T-helper 9 cell (primary cell): ENCODE measurements around the gene HYPK.

Experiments used
- DNase-seq: peaks from one replicate; pipeline ENCODE4 v3.0.0-alpha.2; 2020
- total RNA-seq, 2 donors: gene quantifications; one replicate each; lab custom pipeline; 2026; lab: John Stamatoyannopoulos, UW

The HYPK gene, protein sequence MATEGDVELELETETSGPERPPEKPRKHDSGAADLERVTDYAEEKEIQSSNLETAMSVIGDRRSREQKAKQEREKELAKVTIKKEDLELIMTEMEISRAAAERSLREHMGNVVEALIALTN
- total RNA-seq = 8.5 to 12.3 reads per million in 2 donors

DNA sequence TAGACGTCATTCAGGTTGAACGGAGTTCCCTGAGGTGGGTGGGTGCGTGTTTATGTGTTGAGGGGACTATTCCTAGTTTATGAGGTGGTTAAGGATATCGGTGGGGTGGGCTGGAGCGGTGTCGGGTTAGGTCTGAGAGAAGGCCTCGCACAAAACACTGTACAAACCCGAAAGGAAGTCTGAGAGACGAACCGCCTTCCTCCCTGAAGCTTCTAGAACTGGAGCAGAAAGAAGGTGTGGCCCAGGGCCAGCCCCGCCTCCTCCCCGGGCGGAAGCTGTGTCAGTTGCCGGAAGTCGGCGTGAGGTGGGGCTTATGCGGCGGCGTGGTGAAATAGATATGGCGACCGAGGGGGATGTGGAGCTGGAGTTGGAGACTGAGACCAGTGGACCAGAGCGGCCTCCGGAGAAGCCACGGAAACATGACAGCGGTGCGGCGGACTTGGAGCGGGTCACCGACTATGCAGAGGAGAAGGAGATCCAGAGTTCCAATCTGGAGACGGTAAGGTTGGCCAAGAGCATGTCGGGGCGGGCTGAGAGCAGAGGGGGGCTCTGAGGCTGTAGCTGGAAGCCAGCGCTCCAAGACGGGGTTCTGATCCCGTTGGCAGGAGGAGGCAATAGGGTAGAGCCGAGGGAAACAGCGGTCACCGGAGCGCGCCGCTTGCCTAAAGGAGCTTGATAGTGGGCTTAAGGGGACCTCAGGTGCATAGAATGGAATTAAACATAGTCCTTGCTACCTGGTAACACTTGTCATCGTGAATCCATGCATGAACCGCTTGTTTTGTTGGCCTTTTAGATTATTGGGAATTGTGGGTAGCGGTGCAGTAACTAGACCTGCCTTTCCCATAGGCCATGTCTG, at the start of gene HYPK:
TSS of gene HYPK (plus strand) at position 314 of the 856 bp plus-strand sequence. CDS start at position 338, 24 bp downstream.
- DNase-seq = peak; percentile 88

DNA sequence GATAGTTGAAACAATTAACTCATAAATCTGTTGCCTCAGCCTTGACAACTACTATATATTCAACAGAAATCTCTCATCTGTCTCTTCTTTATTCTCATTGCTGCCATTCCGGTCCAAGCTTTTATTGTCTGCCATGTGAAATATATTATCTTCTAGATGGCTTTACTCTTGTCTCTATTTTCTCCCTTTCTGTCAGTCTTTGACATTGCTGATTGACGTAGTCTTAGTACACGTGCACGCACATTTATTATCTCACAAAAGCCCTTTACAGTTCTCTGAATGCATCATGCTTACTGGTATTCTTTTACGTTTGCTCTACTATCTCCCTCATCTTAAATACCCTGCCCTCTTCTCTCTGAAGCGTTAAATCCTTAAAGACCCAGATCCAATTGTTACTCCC, 48.5 kb upstream of the HYPK start:
- no peak for DNase-seq

DNA sequence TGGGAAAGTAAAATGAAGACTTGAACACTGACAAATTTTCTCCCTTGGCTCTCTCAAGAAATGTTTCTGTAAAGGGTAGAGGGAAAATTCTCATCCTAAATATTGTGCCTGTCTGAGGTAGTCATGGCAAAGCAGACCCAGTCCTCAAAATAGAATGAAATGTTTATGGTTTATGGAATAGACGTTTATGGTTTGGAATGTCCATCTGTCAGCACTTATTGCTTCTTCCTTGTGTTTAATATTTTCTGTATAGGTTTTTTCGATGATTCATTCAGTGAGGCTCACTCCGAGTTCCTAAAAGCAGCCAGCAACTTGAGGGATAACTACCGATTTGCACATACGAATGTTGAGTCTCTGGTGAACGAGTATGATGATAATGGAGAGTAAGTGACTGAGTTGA, 37.6 kb upstream of the HYPK start:
- DNase-seq = no peak

DNA sequence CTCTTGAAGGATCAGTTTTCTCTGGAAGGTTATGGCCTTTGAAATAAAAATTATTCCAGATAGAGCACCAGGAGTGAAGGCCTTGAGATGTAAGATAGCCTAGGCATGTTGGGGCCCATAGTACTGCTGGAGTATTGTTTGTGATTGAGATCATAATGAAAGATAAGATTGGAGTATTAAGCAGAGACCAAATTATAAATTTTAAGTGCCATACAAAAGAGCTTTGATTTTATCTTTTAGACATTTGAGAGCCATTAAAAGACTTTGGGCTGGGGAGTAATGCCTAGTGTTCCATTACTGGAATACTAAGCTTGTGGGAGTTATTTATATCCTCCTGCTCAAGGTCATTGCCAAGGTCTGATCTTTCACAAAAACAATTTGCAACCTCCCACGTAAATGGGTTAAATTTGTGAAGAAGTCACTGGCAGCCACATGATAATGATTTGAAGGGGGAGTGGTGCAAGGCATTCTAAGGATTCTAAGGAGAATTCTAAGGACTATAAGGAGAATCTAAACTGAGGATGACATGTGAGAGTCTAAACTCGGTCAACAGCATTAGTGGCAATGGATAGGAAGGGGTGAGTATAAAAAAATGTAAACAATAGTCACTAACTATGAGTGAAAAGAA, 36.5 kb upstream of the HYPK start:
- no peak for DNase-seq

DNA sequence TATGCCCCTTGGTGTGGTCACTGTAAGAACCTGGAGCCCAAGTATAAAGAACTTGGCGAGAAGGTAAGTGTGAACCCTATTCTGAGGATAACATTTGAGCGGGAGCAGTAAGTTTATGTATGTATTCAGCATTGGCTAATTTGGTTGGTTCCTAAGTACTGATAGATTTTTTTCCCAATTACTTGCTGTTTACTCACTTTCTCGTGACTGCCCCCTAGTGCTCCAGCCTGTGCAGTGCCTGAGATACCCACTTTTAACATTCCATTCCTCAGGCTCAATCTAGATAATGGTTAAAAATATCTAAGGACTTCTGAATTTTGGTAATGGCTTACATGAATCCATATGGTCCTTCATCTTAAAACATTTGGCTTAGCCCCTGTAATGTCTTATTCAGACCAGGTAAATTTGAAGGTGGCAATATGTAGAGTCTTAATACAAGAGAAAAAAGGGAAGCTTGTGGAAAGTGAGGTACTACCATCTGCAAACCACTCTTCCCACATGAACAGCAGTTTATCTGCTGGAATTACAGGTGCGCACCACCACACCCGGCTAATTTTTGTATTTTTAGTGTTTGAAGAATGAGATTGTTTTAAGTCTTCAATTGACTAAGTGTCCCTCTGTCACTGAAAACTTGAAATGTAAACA, 30.7 kb upstream of the HYPK start:
- peak; percentile 59 for DNase-seq

DNA sequence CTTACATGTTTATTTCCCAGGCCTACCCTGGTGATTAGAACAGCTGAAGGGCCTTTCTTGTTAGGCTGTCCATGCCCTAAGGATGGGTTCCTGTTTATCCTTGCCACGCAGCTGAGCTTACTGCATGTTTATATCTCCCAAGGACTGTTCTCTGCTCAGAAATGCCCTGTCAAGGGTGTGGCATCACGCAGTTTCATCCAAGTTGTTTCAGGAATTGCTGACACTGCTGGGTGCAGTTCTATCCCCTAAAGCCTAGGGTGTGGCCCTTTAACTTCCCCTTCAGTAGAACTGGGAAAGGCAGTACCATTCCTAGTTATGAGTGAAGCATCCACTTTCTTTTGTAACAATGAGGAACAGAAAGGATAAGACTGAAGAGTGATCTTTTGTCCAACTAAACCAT, 28.6 kb upstream of the HYPK start:
- no peak for DNase-seq

DNA sequence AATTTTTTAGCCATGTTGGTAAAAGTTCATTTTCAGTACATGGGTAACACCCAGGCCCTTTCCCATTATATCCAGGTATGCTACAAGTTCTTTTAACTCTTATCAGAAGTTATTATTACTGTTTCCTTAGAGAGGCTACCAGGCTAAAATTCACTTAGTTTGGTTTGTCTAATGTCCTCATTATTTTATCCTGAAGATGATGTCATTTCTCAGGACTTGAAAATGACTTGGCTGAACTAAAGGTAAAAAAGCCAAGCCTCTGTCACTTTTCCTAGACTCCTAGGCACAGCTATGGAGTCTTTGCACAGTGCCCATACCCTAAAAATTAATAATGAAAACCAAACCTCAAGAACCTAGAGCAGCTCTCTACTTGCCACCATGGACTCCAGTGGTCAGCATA, 27.8 kb upstream of the HYPK start:
- DNase-seq = no peak

DNA sequence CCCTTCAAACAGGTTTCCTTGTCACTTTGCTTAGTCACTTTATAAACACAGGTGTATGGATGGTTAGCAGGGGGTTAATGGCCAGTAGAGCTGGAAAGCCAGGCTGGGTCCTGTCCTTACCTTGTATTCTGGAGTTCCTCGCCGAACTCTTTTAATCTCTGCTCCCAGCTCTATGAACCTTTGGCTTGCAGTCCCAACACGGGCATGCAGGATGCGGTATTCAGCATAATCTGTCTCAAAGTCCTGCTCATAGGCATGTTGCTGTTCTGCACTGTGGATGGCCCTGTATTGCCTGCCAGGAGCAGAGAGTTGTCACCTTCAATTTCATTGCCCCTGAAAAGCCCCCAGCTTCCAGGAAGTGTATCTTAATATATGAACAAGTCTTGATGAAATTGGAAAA, 26.3 kb upstream of the HYPK start:
- DNase-seq = no peak

DNA sequence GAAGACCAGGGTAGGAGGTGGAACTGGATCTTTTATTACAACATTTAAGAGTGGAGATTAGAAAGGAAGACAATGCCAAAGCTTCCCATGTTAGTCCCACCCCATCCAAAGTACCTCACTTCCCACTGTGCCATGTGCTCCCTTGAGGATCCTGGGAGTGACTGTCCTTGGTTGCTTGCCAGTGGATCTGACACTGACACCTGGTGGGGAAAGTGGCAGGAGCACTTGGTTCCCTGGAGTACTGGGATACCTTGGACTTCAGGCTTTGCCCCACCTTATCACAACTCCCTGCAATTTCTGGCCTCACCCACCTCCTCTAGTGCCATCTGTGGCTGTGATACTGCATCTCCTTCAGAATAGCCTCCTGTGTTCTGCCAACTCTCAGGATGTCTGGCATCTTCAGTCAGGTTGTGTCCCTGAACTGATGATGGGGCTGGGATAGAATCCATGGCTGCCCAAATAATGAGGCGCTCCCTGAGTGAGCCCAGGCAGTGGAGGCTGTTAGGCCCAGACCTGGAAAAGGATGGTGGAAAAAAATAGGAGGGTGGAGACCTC, 24.9 kb upstream of the HYPK start:
- DNase-seq = no peak

DNA sequence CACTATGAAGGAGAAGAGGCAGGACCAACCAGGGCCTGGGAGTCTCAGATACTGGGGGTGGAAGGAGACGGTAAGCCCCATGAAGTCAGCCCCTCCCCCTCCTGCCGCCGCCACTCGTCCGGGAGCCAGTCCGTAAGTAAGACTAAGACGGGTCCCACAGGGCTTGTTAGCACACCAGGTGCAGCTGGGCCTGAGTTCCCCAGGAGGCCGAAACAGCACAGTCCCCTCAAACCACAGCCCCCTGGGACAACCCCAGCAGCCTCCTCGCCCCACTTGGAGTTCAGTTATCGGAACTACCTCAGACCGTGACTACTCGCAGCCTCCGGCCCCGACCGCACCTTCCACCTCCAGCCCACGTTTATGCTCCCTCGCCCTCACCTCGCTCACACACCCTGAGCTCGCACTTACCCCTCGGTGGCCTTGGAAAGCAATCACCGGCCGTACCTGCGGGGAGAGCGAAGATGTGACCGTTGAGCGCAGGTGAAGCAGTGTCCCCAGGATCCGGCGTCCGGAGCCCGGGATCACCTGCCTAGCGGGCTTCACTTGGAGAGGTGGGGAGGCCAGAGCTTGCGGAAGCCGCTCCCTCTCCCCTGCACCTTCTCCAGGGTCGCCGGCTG, 24.2 kb upstream of the HYPK start:
- DNase-seq = peak; percentile 10

DNA sequence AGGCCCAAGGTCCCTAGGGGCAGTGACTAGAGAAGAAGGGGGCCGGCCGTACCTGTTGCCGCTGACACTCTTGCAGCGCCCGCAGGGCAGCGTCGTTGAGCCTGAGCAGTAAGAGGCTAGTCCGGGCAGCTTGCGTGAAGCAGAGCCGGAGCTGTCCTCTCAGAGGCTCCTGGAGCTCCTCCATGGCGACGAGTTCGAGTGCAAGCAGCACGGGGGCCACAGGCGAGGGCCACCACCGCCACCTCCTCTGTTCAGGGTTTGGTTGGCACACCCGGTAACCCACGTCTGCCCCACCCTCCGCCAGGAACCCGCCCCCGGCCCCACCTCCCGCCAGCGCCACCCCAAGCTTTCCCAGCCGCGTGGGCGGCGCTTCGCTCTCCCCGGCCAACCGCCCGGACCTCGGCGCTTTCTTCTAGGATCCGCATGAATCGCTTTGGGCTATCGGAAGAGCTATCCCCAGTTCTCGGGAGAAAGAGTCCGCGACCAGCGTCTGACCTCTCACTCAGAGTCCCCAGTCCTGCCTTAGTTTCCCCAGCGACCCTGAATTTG, 23.6 kb upstream of the HYPK start, which contains the start of gene ELL3:
TSS of gene ELL3 (minus strand) at position 249 of the 549 bp plus-strand sequence. CDS start at position 184, 65 bp downstream.
- DNase-seq = peak; percentile 73

DNA sequence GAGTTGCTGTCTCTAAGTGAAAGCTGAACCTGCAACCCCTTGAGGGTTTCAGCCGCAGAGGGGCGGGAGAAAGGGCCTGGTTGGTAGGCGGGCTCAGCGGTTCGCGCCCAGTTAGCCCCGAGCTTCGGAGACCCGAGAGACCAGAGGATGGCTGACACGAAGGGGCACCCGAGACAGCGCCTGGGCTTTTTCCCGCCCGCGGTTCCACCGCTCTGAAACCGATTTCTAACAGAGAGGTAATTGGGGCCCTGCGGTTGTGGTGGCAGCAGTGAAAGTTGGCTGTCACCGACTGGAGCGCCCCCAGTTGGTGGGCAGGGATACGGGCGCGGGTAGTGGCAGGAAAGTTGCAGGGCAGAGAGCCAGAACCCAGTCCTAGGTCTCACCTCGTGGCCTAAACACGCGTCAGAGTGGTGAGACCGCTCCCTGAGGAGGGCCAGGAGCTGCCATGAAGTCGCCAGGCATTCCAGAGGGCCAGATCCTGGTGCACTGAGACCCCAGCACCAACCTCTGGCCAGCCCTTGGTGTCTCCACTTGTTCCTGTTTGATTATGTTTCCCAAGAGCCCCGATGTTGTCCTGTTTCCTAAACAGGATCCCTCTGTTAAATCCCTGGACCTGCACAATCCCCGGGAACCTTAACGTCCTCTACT, 23.0 kb upstream of the HYPK start:
- DNase-seq = peak; percentile 84

DNA sequence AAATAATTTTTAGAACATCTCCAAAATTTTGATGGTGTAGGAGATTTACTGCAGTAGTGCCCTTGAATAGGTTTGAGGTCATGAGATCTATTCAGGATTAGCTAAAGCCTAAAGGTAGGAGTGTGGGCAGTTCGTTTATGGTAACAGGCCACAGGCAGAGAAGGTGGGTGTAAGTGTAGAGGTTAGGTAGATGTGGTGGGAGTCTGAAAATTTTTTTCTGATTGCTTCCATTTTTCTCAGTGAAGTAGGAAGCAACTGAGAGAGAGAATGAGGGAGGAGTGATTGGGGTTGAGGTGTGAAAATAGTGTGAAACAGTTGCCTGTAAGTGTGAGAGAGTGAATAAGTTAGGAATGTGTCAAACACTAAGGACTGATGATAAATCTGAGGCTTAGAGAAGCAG, 21.4 kb upstream of the HYPK start:
- no peak for DNase-seq

DNA sequence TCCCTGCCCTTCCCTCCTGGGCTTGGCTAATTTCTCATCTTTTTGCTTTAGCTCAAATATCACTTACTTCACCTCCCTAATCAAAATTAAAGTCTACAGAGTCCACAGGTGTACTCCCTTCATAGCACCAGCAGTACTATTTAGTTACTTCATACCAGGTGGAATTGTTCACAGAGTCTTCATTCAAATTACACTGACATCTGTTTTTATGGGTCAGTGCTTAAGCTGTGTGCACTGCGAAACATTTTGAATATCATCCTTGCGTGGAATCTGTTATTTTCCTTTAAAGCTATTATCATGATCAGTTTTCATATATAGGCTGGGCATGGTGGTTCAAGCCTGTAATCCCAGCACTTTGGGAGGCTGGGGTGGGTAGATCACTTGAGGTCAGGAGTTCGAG, 11.0 kb upstream of the HYPK start:
- no peak for DNase-seq

DNA sequence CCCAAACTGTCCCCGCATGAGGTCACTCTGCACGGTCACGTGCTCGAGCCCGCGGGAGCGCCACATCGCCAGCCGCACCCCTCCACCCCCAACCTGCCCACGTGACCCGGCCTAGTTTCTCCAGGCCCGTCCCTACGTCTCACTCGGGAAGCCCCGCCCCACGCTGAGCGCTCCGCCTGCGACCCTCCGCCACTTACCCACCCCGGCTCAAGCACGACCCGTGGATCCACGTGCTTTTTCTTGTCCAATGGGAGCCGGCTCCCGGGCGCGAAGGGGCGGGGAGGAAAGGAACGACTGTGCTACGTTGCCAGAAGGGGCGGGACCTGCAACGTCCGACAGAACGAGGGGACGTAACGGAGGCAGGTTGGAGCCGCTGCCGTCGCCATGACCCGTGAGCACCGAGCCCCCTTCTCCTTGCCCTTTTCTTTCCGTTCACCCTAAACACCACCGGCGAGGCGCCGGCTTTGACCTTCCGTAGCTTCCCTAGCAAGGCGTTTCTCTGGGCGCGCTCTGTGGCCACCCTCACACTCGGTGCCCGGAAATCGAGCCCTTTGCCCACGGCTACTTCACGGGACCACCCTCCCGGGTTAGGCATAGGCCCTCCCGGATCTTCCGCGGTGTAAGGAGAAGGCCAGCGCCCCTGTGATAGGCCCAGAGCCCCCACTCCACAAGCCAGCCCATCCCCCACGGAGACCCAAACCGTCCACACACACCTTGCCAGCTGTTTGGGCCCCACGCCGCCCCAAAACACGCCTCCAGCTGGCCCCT, 8.2 kb upstream of the HYPK start, which contains the start of gene SERF2:
TSS of gene SERF2 (plus strand) at position 328 of the 768 bp plus-strand sequence. CDS start at position 385, 57 bp downstream.
- DNase-seq = peak; percentile 99

DNA sequence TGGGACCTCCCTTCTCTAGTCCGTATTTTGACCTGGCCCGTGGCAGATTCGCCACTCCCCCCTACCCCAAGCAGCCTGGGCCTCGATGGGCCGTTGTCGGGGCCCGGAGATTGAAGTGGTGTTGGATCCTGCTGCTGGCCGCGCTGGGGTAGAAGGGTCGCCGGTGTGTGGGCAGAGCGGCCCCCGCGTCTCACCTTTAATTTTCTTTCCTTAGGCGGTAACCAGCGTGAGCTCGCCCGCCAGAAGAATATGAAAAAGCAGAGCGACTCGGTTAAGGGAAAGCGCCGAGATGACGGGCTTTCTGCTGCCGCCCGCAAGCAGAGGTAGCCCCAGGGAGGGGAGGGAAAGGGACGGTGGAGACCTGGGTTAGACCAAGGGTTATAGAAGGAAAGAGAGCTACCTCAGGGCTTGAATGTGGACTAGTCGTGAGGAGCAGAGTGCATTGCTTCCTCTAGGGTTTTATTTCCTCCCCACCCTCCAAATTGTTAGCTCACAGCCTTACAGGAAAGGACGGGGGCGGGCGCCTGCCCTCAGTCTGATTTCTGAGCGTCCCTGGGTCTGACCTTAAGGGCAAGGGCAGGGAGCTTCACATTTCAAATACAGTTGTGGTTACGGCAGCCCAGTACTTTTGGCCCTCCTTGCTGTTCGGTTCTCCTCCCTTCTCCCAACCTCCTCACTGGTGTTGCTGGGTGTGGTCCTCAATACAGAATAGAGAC, 7.5 kb upstream of the HYPK start:
- DNase-seq = no peak

DNA sequence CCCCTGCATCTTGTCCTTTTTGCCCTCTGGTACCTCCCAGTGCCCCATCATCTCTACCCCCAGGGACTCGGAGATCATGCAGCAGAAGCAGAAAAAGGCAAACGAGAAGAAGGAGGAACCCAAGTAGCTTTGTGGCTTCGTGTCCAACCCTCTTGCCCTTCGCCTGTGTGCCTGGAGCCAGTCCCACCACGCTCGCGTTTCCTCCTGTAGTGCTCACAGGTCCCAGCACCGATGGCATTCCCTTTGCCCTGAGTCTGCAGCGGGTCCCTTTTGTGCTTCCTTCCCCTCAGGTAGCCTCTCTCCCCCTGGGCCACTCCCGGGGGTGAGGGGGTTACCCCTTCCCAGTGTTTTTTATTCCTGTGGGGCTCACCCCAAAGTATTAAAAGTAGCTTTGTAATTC, 6.8 kb upstream of the HYPK start:
- no peak for DNase-seq

DNA sequence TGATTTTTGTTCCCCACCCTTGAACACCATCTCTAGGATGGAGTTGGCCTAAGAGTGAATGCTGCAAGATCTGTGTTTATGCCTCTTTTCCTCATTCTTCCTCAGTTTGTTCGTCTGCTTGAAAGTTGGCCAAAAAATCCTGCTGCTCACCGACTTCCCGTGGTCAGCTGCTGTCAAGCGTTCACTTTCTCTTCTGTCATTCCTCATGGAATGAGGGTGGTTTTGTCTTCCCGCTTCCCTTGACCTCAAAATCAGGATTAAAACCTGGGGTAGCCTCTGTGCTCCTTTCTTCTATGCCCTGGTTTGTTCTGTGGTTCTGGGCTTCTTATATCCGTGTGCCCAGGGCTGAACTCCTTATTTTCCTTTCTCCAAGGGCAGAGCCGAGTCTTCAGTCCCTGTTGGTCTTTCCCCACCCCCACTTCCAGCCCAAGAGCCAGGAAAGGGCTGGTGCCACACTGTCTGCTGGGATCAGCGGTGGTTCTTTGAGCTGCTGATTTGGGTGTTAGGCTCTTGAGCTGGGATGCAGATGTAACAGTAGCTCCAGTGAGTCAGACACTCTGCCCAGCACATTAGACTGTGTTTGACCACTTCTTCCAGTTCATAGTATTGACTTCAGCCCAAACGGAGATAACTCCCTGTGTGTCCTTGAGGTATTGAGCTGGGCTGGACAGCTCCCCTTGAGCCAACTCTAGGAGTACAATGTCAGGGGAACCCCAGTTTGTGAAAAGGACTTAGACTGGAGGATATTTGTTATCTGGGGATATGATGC, 5.9 kb upstream of the HYPK start:
- DNase-seq = no peak

DNA sequence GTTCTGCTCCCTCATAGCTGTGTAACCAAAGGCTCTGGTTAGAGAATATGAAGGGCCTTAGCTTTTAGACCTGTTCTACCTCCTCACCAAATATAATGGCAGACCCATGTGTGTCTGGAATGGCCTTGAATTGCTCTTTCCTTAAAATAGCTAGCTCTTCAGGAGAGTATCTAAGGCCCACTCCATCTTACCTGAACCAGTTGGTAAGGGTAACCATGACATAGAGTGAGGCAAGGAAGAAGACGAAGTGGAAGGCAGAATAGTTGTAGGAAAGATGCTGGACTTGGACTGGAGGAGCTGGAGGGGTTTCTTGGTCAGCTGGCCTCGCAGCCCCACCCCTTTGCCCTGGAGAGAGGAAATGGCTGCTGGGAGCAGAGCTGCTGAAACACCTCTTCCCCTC, 5.2 kb upstream of the HYPK start:
- DNase-seq = no peak
